ENCODE results near the gene VWA2. TPM values are rescaled to one million over a fixed set of nuclear protein-coding genes. Genes with fewer than 3 reads are reported as not detected.

VWA2 gene
- total RNA-seq, 1 experiment from 2014 or later, result not detected

- BruUV-seq (replicated peaks), result no TSS peak
- Histone ChIP-seq H3K4me1 (ENCODE audit: control insufficient read depth in 1 of 2, insufficient read depth in 2 of 2, low read length in 2 of 2) (no peaks in the 10 kb centered on the region), H3K9me3 (ENCODE audit: control insufficient read depth in 1 of 2, insufficient read depth in 1 of 2, low read depth in 1 of 2, low read length in 2 of 2) (no peaks in the 10 kb centered on the region), H3K9me2 (ENCODE audit: insufficient read depth) (no peaks in the 10 kb centered on the region), H2AFZ (ENCODE audit: low read depth, low read length, poor library complexity, severe bottlenecking) (no peak overlapping the region), H3K27ac (ENCODE audit: low read depth, low read length) (no peak overlapping the region), H4K20me1 (ENCODE audit: insufficient read depth) (no peaks in the 10 kb centered on the region), H3K9ac (ENCODE audit: low read length) (no peak overlapping the region), H3K4me3 (replicated peaks in 1 of 2; ENCODE audit: low read depth in 1 of 2, low read length in 2 of 2) (no peak overlapping the region), H3K36me3 (ENCODE audit: control insufficient read depth in 1 of 2, insufficient read depth in 2 of 2, low read length in 2 of 2) (no peaks in the 10 kb centered on the region), H3K4me2 (ENCODE audit: low read length) (no peak overlapping the region), H3K27me3 (ENCODE audit: insufficient read depth, low read length) (peaks cover 13% of the 10 kb centered on the region), H3K79me2 (ENCODE audit: insufficient read depth, low read length) (no peaks in the 10 kb centered on the region)
- CTCF ChIA-PET, result no interaction called here
- intact Hi-C loops (cut with micrococcal nuclease), result no loop called here
- POLR2A ChIA-PET, result no interaction called here
- RAD21 ChIA-PET (ENCODE audit: low non-redundant PET in 1 of 2, low total read pairs in 2 of 2, uncharacterized antibody in 2 of 2, unreplicated experiment in 2 of 2), result no interaction called here
- no peak for DNase-seq (ENCODE audit: low read depth, low spot score)
- no peak for ATAC-seq
- TF ChIP-seq ATF3 (IDR thresholded peaks at IDR 0.05) (no peak), CBX3 (IDR thresholded peaks at IDR 0.05; ENCODE audit: low read depth) (no peak), SIN3A (IDR thresholded peaks at IDR 0.05; ENCODE audit: low read depth) (no peak), FOSL1 (IDR thresholded peaks at IDR 0.05; ENCODE audit: low read depth) (no peak), CTCF (IDR thresholded peaks at IDR 0.05 in 2 of 3, conservative IDR thresholded peaks at IDR 0.05 in 1 of 3; ENCODE audit: borderline replicate concordance in 1 of 3, insufficient read depth in 1 of 3, low read depth in 2 of 3, low read length in 2 of 3) (no peak), POLR2A (IDR thresholded peaks at IDR 0.05; ENCODE audit: borderline replicate concordance, extremely low read depth, insufficient read depth, insufficient read length) (no peak), REST (IDR thresholded peaks at IDR 0.05; ENCODE audit: low read depth) (no peak), ELF1 (IDR thresholded peaks at IDR 0.05; ENCODE audit: borderline replicate concordance, low read depth) (no peak), MAX (IDR thresholded peaks at IDR 0.05) (no peak), CEBPB (IDR thresholded peaks at IDR 0.05; ENCODE audit: low read depth) (no peak), POLR2AphosphoS5 (IDR thresholded peaks at IDR 0.05; ENCODE audit: low read depth, low read length) (no peak), JUND (IDR thresholded peaks at IDR 0.05) (no peak), RAD21 (IDR thresholded peaks at IDR 0.05; ENCODE audit: low read depth) (no peak), YY1 (IDR thresholded peaks at IDR 0.05; ENCODE audit: extremely low read depth, insufficient replicate concordance, low read depth, low read length) (no peak), ZBTB33 (IDR thresholded peaks at IDR 0.05; ENCODE audit: extremely low read depth, insufficient replicate concordance, low read length) (no peak)
Observed at GRCh38 chr10:114206902-114207301, 32.2 kb upstream of the VWA2 start.

All from HCT116 (cell line).